ENCODE measurements around the gene CDK5RAP1.

- no peak for TF ChIP-seq CTCF (IDR thresholded peaks at IDR 0.05; ENCODE audit: low read depth, low read length, poor library complexity, severe bottlenecking)
- TF ChIP-seq EZH2phosphoT487 (IDR thresholded peaks at IDR 0.05; ENCODE audit: borderline replicate concordance, low read length), result no peak
Measured at GRCh38 chr20:33370291-33370690, 31.0 kb downstream of the CDK5RAP1 start.
